ENCODE measurements around the gene TBX1. TPM values are rescaled to one million over a fixed set of nuclear protein-coding genes. Genes with fewer than 3 reads are reported as not detected.

TBX1 gene
- not detected for total RNA-seq

GRCh38 chr22:19760058-19760950 lies at the start of gene TBX1:
Gene TBX1 (plus strand): TSS chr22:19760778. CDS start chr22:19760844, 66 bp downstream.
- no peak for DNase-seq

- no peak for DNase-seq
Observed at GRCh38 chr22:19713245-19713644, 47.3 kb upstream of the TBX1 start.

- no peak for DNase-seq
Observed at GRCh38 chr22:19713650-19714311, 46.8 kb upstream of the TBX1 start.

GRCh38 chr22:19714312-19715187 lies 46.0 kb upstream of the TBX1 start, which contains the start of gene SEPTIN5:
Gene SEPTIN5 (plus strand): TSS chr22:19714503. CDS start chr22:19714589, 86 bp downstream.
- DNase-seq: no peak

- no peak for DNase-seq
Observed at GRCh38 chr22:19715188-19715930, 45.2 kb upstream of the TBX1 start.

GRCh38 chr22:19716041-19716828 lies 44.3 kb upstream of the TBX1 start:
- no peak for DNase-seq

GRCh38 chr22:19716829-19717105 lies 43.8 kb upstream of the TBX1 start:
- no peak for DNase-seq

GRCh38 chr22:19717181-19717580 lies 43.4 kb upstream of the TBX1 start:
- no peak for DNase-seq

GRCh38 chr22:19717691-19718455 lies 42.7 kb upstream of the TBX1 start:
- DNase-seq: peak; percentile 71

GRCh38 chr22:19718456-19719049 lies 42.0 kb upstream of the TBX1 start:
- no peak for DNase-seq

GRCh38 chr22:19719050-19719482 lies 41.5 kb upstream of the TBX1 start:
- no peak for DNase-seq

GRCh38 chr22:19719488-19720021 lies 41.0 kb upstream of the TBX1 start:
- no peak for DNase-seq

- DNase-seq: no peak
Observed at GRCh38 chr22:19720150-19720827, 40.3 kb upstream of the TBX1 start.

- DNase-seq: no peak
Observed at GRCh38 chr22:19720999-19721329, 39.6 kb upstream of the TBX1 start.

- DNase-seq: no peak
Observed at GRCh38 chr22:19721330-19722177, 39.0 kb upstream of the TBX1 start.

GRCh38 chr22:19722178-19722981 lies 38.2 kb upstream of the TBX1 start:
- no peak for DNase-seq

- DNase-seq: no peak
Observed at GRCh38 chr22:19722982-19723231, 37.7 kb upstream of the TBX1 start.
